Stimulated activated CD4-positive, alpha-beta T cell treated with anti-CD3 and anti-CD28 coated beads, TNF-alpha, amount 100 ng/mL, for 24 hours (primary cell): ENCODE results near the gene PRDM16.

Experiments
- DNase-seq, 3 experiments: peaks; one replicate each; pipeline ENCODE4 v3.0.0-alpha.2; 2020; ENCODE audit warnings: low read depth in 3 of 3

Gene PRDM16

DNA sequence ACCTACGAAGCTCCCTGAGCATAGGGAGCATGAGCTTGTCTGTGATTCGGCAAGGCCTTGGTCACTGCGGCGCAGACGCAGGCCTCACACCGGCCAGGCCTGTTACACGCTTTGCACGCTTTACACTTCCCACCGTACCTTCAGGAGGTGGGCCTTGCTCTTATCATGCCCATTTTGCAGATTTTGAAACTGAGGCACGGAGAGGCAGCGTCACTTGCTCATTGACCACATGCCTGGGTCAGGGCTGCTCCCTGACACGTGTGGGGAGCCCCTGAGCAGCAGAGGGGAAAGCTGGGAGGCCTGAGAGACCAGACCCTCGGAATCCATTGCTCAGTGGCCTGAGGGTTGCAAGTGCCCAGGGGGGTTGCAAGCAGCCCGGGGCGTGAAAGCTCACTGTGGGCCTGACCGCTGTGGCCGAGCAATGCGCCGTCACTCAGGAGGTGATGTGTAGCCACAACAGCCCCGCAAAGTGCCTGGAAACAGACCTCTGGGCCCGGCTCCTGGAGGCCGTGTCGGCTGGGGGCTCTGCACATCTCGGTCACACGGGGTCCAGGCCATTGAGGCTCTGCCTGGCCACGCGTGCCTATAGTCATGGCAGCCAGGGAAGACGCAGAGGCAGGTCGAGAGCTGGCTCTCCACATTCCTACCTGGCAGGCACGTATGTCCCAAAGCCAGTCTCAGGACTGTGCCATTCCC is 392.4 kb downstream of the PRDM16 start:
- no peak for DNase-seq

DNA sequence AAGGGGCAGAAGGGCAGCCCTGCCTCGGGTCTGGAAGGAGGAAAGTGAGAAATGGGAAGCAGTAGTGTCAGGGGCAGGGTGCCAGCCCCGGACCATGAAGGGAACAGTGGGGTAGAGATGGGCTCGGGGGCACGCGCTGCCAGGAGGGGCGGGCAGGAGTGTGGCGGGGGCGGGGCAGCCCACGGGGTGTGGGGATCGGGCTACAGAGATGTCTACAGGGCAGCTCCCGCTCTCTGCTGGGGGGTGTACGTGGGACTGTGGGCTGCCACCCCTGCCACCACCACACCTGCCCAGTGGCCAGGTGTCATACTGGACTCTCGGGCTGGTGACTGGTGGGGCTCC is 392.9 kb downstream of the PRDM16 start:
- DNase-seq = no peak

DNA sequence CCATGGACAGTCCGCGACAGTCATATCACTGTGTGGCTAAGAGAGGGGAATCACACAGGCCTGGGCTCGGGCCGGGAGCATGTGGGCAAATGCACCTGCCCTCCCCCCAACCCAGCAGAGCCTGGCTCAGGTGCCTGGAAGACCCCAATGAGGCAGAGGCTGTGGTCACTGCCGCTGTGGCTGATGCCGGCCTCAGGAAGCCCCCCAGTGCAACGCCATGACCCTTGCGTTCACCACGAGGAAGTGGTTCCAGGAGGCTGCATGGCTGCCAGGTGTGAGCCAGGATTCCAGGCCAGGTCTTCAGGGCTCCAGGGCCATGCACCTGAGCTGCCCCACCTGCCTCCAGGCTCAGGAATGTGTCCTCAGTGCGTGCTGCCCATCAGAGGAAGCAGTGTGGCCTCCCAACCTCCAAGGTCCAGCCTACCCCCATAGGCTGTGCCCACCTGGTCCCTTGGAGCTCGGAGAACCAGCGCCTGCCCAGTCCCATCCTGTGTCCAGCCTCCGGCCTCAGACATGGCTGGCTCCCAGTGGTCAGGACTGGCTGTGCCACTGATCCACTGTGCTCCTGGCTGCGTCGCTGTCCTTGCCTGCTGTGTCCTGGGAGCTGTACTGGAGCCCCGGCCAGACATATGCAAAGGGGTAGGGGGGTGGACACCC is 393.5 kb downstream of the PRDM16 start:
- no peak for DNase-seq

DNA sequence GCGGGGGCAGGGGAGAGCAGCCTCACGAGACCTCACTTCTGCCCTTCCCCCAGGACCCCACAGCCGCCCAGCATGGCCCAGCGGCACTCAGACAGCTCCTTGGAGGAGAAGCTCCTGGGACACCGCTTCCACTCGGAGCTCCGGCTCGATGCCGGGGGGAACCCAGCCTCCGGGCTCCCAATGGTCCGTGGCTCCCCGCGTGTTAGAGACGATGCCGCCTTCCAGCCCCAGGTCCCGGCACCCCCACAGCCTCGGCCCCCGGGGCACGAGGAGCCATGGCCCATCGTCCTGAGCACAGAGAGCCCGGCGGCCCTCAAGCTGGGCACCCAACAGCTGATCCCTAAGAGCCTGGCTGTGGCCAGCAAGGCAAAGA is 394.0 kb downstream of the PRDM16 start:
- DNase-seq = no peak

DNA sequence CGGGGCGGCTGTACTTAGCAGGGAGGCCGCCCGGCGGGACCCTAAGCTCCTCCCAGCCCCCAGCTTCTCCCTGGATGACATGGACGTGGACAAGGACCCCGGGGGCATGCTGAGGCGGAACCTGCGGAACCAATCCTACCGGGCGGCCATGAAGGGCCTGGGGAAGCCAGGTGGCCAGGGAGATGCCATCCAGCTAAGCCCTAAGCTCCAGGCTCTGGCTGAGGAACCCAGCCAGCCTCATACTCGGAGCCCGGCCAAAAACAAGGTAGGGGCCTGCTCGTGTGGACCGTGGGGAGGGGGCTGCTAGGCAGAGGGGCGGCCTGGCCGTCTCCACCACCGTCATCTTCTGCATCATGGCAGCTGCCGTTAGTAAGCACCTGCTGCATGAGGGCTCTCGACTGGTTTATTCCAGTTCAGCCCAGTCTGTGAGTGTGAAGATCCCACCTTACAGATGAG is 394.4 kb downstream of the PRDM16 start:
- DNase-seq = no peak

DNA sequence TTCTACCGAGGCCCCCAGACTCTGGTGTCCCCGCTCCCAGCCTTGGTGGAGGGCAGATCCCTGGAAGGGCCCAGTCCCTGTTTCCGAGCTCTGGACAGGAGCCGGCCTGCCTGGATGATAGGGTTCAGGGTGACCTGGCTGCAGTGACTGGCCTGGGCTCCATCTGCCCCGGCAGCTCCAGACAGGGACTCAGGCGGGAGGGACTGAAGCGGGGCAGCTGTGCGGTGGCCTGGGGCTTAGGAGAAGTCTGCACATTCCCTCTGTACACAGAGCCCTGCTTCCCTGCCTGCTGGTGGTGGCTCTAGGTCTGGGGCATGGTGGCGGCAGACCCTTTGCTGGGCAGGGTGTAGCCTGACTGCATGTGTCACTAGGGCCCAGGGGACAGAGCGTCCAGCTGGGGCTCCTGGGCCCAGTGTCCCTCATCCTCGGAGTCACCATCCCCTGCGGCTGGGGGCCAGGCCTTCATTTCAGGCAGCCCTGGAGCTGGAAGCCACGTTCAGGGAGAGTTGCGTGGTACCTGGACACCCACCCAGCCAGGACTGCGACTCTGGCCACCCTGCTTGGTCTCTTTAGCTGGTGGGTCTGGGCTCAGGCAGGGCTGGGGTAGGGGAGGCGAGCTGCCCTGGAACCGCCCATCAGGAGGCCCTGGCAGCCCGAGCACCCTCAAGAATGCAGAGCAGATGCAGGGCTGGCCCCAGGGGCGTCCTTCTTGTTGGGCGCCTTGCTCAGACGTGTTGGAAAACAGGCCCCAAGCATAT is 395.1 kb downstream of the PRDM16 start:
- DNase-seq = no peak

DNA sequence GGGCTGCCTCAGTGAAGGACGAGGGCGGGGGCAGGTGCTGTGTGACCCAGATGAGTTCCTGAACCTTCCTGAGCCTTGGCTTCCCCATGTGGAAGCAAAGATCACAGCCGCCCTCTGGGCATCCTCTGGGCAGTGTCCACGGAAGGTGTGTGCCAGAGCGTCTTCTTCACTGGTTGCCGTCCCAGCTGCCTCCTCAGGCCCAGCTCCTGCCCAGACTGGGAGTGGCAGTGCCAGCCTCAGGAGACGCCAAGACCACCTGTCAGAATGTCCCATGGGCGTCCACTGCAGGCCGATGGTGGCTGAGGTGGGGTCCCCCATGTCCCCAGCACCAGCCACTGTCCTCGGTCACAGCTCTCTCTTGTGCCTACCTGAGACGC is 395.6 kb downstream of the PRDM16 start:
- DNase-seq = no peak

DNA sequence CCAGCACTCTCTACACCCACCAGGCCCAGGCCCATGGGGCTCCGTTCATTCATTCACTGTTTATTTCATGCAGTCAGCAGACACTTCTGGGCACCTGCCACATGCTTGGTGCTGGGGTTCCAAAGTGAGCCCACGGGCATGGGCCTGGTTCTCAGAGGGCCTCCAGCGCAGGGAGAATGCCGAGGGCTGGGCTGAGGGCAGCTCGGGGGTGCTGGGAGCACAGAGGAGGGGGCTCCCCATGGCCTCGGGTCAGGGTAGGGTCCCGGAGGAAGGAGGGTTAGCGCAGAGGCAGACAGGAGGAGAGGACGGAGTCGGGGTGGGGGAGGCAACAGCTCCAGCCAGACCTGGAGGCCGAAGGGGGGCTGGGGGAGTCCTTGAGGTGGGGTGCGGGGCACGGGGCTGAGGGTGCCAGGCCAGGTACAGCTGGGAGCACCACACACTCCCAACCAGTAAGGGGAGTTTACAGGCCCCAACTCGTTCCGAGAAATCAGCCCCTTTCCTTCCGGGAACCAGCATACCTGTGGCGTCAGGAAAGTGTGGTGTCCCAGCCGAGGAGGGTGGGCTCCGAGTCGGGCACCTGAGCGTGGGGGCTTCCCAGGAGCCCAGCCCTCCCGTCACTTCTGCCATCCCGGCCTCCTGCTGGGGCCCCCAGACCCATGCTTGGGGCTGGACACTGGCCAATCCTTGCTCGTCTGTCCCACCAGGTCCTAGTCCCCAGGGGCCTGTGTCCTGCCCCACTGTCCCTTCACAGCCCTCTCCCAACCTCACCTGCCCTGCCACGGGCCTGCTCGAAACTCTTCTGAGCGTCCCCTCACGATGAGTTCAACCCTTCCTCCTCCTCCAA is 396.3 kb downstream of the PRDM16 start:
- no peak for DNase-seq

DNA sequence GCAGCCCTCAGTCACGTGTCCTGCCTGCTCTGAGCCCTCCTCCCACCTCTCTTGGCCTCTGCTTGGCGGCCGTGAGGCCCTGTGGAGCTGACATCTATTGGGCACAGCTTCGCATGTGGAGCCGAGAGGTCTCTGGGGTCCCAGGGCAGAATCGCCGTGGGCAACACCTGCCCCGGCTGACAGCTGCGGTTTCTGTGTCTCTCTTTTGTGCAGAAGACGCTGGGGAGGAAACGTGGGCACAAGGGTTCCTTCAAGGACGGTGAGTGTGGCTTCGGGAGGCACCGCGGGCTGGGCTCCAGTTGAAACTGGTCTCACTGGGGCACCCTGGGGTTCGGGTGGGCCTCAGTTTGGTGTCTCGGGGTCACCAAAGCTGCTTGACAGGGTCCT is 396.9 kb downstream of the PRDM16 start:
- DNase-seq = no peak

DNA sequence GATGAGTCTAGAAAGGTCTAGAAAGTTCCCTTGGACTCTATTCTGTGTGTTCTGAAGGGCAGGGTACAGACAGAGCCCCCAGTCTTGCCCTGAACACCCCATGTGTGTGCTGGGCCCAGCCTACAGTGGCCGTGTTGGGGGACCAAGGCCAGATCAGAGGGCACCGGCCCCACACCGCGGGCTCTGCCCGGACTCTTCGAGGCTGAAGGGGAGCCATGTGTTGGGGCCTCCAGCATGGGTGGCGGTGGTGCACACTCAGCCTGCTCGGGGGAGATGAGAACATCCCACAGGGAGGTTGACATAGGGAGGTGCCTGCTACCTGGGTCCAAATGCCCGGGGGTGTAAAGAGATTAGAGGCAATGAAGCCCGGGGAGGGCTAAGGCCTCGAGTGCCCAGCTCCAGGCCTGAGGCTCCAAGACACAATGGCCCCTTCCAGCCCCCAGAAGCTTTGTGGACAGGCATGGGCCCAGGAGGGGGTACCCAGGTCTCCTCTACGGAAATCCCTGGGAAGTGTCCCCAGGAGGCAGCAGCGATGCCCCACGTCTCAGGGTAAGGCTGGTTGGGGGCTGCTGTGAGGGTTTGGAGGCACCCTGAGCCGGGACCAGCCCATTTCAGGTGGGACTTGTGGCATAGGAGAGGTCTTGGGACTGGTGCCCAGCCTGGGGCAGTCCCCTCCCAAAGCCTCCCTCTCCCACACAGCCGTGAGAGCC is 397.5 kb downstream of the PRDM16 start:
- no peak for DNase-seq

DNA sequence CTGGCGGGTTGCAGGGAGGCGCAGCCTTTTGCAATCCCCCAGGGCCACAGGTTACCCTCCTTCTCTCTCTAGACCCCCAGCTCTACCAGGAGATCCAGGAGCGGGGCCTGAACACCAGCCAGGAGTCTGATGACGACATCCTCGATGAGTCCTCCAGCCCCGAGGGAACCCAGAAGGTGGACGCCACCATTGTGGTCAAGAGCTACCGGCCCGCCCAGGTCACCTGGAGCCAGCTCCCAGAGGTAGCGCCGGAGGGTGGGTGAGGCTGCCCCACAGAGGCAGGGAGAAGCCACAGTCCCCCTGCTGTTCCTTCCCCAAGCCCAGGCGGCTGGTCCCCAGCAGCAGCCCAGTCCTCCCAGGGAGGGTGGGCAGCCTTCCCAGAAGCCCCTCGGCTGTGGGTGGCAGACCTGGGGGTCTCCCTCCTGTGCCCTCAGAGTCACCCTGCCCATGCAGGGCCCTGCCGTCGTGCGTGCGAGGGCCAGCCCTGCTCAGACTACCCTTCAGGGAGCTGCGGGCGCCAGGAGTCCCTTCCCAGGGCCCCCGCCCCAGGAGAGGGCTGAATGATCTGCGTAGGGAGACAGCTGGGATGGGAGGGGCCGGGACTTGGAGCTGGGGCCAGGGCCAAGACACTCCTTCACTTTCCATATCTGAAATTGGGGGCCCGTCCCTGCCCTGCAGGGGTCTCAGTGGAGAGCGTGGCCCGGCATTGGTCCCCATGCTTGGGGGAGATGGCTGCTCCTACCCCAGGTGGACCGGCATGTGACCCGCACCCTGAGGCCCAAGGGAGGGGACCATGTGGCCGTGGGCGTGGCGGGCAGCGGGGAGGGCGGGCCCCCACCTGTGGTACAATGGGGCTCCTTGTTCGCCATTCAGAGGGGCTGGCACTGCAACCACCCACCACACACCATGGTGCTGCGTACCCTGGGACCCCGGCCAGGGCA is 398.4 kb downstream of the PRDM16 start:
- DNase-seq = no peak

DNA sequence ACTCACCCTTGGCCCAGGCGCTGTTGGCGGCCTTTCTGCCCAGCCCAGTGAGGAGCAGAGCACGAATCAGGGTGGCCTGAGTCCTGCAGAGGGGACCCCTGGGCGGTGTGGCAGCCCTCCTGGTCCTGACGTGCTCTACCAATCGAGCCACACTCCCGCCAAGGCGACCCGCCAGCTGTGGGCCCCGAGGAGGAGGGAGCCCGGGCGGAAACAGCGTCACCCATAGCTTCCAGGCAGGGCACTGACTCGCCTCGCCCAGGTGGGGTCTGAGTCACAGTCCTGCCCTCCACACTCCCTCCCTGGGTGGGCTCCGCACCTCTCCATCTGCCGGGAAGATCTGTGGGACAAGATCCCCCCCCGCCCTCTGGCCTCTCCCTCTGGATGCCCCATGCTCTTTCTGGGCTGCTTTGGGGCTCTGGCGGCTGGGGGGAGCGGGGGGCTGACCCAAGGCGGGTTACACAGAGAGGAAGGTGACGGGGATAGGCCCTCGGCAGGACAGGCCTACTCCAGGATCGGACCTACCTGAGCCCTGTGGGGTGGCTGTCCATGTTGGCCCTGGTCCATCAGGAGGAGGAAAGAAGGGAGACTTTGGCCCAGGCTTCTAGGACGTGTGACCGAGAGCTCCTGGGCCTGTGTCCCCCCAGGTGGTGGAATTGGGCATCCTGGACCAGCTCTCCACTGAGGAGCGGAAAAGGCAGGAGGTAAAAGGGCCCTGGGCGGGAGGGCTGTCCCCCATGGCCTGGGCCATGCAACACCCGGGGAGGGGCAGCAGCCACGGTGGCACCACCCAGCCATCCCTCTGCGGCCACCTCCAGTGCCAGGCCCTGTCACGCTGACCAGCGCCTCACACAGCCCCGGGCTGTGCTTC is 399.5 kb downstream of the PRDM16 start:
- DNase-seq = no peak

DNA sequence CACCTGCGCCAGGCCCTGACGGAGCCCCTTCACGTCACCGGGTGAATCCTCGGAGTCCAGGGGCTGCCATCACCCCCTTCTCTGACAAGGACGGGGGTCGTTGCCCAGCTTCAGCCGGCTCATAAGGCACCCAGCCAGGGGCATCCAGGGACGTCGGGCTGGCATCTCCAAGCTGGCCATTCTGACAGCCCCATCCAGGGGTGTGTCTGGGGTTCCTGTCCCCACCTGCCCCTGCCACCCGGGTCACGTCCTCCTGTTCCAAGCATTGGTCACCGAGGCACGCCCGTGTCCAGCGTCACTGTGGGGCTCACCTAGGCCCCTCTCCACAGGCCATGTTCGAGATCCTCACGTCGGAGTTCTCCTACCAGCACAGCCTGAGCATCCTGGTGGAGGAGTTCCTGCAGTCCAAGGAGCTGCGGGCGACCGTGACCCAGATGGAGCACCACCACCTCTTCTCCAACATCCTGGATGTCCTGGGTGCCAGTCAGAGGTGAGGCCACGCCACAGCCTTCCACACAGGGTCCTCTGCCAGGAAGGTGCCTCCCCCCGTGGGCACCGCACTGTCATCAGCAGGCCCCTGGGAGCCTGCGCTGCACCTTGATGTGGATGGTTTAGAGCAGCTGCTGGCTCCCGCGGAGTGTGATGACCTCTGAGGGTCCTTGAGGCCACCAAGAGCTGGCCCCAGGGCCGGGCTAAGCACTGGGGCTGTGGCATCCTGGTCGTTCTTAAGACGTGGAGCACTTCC is 400.3 kb downstream of the PRDM16 start:
- DNase-seq = no peak

DNA sequence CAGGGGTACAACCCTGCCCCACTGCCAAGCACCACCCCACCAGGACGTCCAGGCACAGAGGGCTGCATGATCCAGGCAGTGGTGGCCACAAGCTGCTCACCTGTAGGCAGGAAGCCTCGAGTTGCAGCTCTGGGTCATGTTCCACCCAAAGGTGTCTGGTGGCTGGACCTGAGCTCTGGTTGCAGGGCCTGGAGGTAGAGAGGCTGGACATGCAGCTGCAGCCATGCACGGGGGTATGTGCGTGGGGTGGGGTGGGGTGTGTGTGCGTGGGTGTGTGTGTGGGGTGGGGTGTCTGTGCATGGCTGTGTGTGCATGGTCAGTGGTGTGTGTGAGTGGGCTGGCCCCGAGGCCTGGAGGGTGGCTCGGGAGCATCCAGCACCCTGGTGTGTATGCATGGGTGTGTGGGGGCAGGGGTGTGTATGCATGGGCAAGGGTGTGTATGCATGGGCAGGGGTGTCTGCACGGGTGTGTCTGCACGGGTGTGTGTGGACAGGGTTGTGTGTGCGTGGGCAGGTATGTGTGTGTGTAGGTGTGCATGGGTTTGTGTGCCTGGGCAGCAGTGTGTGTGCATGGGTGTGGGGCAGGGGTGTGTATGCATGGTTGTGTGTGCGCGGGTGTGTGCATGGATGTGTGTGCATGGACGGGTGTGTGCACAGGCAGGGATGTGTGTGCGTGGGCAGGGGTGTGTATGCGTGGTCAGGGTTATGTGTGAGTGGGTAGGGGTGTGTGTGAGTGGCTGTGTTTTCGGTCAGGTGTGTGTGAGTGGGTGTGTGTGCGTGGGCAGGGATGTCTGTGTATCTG is 401.0 kb downstream of the PRDM16 start:
- DNase-seq = no peak

DNA sequence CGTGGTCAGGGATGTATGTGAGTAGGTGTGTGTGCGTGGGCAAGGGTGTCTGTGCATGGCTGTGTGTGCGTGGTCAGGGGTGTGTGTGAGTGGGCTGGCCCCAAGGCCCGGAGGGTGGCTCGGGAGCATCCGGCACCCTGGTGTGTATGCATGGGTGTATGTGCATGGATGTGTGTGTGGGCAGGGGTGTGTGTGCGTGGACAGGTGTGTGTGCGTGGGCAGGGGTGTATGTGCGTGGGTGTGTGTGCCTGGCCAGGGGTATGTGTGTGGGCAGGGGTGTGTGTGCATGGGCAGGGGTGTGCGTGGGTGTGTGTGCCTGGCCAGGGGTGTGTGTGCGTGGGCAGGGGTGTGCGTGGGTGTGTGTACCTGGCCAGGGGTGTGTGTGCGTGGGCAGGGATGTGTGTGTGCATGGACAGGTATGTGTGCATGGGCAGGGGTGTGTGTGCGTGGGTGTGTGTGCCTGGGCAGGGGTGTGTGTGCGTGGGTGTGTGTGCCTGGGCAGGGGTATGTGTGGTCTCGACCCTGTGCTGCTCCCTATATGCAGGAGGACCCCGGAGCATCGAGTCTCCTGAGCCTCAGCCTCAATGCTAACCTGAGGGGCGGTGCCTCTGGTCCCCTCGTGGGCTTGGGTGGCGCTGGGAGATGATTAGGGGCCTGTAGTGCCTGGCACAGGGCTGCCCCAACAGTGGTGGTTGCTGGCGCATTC is 401.8 kb downstream of the PRDM16 start:
- no peak for DNase-seq

DNA sequence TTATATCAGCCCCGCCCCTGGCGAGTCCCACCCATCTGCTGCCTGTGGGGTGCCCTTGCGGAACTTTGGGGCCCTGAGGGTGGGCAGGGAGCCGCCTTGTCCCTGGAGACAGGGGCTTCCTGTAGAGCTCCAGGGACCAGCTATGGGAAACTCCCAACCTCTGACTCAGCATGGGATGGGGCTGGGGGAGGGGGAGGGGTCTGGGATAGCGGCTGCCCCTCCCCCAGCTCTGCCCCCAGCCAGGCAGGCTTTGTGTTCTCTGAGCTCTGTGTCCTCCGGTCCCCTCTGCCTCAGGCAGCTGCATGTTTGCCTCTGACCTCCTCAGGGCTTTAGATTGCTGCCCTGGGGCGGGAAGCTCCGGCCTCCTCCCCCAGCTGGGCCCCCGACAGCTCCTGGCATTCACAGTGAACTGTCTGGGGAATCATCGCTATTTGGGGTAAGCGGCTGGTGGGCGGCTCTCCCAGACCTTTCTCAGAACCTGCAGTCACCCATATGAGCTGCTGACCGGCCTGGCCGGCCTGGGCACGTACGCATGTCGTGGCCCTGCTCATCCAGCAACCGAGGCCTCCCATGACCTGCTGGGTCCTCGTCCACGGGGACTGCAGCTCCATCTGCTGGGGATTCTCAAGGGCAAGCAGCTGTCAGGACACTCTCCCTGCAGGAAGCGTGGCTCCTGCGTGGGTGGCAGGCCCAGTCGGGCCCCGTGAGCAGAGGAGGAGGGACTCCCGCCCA is 402.5 kb downstream of the PRDM16 start:
- DNase-seq = no peak
